OCI-LY7 (cell line): ENCODE data around the gene MEOX2.

Experiments used
- CTCF ChIP-seq: fragments of 200-600 bp; sonication (generic); conservative IDR thresholded peaks from 2 replicates; pipeline ENCODE4 v1.5.1; 2014; ENCODE audit warnings: mild to moderate bottlenecking, antibody characterized with exemption, low read length, moderate library complexity, mixed read lengths
- EZH2phosphoT487 ChIP-seq: fragments of 200-600 bp; sonication (generic); IDR thresholded peaks from 2 replicates; pipeline ENCODE4 v1.6.1; 2018; ENCODE audit warnings: low read depth, borderline replicate concordance, mild to moderate bottlenecking, mixed run types, antibody characterized with exemption, low read length, moderate library complexity, mixed read lengths

DNA sequence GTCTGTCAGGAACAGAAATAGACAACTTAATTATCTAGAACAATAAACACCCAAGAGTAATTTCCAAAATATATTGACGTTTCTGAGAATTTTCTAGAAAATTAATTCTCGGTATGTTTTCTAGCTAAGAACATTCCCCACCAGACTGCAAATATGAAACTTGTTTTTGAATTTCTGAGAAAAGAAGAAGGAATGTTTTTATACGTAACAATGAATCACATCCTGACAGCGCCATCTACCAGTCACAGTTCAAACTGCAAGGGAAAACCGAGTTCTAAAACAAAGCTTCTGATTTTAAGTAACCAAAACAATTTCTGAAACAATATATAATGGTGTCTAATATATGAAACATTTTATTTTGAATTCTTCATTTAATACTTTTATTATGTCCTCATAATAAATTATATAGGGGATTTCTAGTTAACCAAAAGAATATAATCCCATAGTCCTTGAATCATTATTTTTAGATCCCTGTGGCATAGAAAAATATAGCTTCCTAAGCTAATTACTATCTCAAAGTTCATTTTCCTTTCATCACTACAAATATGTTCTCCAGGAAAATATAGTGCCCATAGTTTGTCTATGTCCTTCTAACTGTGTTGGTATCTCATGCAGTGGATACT is 34.5 kb upstream of the MEOX2 start:
- TF ChIP-seq CTCF: peak; percentile 94
- TF ChIP-seq EZH2phosphoT487: no peak
